Measurements from ENCODE around the gene MSRB2. TPM values are rescaled to one million over a fixed set of nuclear protein-coding genes. Genes with fewer than 3 reads are reported as not detected.

The MSRB2 gene
- total and polyA plus RNA-seq, 3 donors from 2014 or later: 14.2 to 16.0 (median 15.7) TPM

DNA sequence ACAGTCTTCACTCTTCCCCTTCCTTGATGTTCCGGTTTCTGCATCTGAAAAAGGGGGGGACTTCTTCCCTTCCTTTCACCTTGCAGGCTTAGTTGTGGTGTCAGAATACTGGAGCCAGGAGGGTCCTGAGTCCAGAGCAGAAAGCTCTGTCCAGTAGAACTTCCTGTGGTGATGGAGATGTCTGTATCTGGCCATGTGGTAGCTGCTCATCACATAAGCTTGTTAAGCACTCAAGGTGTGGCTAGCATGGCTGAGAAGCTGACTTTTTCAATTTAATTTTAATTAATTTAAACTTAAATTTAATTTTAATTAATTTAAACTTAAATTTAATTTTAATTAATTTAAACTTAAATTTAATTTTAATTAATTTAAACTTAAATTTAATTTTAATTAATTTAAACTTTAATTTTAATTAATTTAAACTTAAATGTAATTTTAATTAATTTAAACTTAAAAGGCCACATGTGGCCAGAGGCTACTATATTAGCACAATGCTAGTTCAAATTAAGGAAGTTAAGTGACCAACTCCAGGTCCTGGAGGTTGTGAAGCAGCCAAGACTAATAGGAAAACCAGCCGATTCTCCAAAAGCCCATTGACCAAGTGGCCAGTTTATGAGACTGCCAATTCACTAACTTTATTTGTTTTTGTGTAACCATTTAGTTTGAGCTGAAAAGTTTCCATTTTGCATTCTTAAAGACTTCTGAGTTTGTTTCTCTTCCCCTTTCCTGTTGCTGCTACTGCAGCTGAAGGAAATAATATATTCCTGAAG is 16.3 kb downstream of the MSRB2 start:
- 88 to 94% methylated on average over 2 of the region's 2 CpGs for WGBS, 2 donors
- Histone ChIP-seq H3K4me1 (no peaks in the 10 kb centered on the region), H3K27me3 (no peaks in the 10 kb centered on the region), H3K4me3 (no peak overlapping the region), H3K9me3 (no peaks in the 10 kb centered on the region), H3K36me3 (ENCODE audit: low read depth, missing control alignments) (no peaks in the 10 kb centered on the region), H3K27ac (no peak overlapping the region)
- intact Hi-C loops (cut with DNase I; ENCODE audit: low total_unique reads): no loop called here
- TF ChIP-seq, protein P1, sequence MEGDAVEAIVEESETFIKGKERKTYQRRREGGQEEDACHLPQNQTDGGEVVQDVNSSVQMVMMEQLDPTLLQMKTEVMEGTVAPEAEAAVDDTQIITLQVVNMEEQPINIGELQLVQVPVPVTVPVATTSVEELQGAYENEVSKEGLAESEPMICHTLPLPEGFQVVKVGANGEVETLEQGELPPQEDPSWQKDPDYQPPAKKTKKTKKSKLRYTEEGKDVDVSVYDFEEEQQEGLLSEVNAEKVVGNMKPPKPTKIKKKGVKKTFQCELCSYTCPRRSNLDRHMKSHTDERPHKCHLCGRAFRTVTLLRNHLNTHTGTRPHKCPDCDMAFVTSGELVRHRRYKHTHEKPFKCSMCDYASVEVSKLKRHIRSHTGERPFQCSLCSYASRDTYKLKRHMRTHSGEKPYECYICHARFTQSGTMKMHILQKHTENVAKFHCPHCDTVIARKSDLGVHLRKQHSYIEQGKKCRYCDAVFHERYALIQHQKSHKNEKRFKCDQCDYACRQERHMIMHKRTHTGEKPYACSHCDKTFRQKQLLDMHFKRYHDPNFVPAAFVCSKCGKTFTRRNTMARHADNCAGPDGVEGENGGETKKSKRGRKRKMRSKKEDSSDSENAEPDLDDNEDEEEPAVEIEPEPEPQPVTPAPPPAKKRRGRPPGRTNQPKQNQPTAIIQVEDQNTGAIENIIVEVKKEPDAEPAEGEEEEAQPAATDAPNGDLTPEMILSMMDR (IDR thresholded peaks at IDR 0.05): no peak
- no peak for TF ChIP-seq POLR2A (IDR thresholded peaks at IDR 0.05)
- DNase-seq: no peak

DNA sequence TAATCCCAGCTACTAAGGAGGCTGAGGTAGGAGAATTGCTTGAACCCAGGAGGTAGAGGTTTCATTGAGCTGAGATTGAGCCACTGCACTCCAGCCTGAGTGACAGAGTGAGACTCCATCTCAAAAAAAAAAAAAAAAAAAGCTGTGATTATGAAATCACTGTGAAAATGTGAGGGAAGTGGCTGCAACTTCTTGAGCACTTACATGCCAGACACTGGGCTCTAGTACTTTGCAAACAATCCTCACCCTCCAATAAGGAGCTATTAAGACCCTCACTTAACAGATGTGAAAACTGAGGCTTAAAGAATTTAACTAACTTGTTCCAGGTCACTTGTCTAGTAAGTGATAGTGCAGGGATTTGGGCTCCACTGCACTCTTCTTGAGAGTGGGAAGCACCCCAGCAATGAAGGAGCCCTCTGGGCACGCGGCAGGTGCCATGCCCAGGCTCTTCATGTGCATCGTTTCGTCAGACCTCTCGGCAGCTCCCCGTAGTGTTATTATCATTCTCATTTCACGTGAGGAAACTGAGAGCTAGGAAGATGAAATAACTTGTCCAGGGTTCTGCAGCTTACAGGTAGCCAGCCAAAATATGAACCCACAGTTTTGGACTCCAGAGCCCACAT is 19.0 kb downstream of the MSRB2 start:
- 97 to 98% methylated on average over 7 of the region's 7 CpGs for WGBS, 2 donors

DNA sequence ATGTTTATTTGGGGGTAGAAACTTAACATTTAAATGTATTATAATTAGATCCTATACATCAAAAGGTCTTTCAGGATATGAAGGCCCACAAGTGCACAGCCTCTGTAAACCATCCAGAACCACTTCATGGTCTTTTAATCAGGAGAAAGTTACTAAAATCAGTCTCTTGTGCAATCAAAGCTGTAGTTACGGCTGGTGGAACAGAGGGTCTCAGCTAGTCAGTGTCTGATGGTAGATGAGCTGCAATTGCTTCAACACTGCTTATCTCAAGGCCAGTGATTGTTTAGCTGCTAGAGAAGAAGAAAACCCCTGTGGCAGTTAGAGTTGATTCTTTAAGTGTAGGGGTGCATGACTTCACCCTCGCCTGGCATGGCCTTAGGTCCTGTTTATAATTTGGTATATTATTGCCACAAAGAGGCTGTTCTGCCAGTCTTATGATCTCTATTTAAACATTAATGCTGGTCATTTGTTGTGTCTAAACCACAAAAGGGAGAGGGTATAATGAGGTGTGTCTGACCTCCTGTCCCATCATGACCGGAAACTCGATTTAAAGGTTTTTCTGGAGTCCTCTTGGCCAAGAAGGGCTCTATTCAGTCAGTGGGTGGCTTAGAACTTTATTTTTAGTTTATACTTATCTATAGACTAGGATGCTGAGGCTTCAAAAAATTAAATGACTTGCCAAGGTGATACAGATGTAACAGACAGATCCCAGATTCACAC is 21.3 kb downstream of the MSRB2 start:
- no peak for DNase-seq
- 80 to 100% methylated on average over 4 of the region's 4 CpGs for WGBS, 2 donors
- Histone ChIP-seq H3K27me3 (no peaks in the 10 kb centered on the region), H3K9me3 (no peaks in the 10 kb centered on the region), H3K4me3 (no peak overlapping the region), H3K36me3 (ENCODE audit: low read depth, missing control alignments) (no peaks in the 10 kb centered on the region), H3K4me1 (no peaks in the 10 kb centered on the region), H3K27ac (no peak overlapping the region)
- TF ChIP-seq, protein P1 (IDR thresholded peaks at IDR 0.05): no peak
- no peak for TF ChIP-seq POLR2A (IDR thresholded peaks at IDR 0.05)
- intact Hi-C loops (cut with DNase I; ENCODE audit: low total_unique reads): no loop called here

More for the DNA sequence above, 19.0 kb downstream of the MSRB2 start:
- Histone ChIP-seq H3K4me1 (no peaks in the 10 kb centered on the region), H3K9me3 (no peaks in the 10 kb centered on the region), H3K27ac (no peak overlapping the region), H3K4me3 (no peak overlapping the region), H3K36me3 (ENCODE audit: low read depth, missing control alignments) (no peaks in the 10 kb centered on the region), H3K27me3 (no peaks in the 10 kb centered on the region)
- no peak for DNase-seq
- intact Hi-C loops (cut with DNase I; ENCODE audit: low total_unique reads): no loop called here
- no peak for TF ChIP-seq POLR2A (IDR thresholded peaks at IDR 0.05)
- TF ChIP-seq, protein P1 (IDR thresholded peaks at IDR 0.05): no peak

DNA sequence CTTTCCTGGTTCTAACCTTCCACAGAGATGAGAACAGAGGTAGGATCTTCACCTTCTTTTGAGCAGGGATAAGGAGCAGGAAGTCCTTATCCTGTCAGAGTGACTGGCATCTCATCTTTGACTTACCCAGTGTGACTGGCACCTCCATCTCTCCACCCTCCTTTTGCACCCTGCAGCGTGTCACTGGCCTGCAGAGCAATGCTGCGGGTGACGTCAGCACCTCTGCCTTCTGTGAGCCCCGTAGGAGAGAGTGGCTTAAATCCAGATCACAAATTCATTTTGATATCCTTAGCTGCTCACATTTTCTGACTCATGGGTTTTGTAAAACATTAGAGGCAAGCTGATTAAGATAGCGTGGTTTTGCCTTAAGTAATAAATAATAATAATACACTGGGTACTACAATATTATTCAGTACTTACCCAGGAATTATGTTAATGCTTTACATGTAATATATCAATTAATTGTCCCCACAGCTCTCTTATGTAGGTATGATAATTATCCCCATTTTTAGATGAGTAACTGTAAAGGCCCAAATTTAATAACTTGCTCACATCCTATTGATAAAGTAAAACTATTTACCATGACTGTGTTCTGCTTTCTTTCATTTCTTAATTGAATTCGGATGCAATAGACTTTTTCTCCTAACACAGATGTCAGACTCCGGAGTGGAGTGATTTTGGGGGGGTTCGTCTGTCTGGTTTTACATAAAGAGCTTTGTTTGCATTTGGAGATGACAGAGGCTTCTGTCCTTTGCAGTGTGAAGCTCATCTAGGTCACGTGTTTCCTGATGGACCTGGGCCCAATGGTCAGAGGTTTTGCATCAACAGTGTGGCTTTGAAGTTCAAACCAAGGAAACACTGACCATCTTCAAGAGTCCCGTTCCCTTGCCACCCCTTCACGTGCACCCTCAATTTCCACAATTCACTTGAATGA is 24.9 kb downstream of the MSRB2 start:
- DNase-seq: no peak
- TF ChIP-seq, protein P1 (IDR thresholded peaks at IDR 0.05): no peak
- no peak for TF ChIP-seq POLR2A (IDR thresholded peaks at IDR 0.05)
- H3K36me3 ChIP-seq (ENCODE audit: low read depth, missing control alignments): no peaks in the 10 kb centered on the region
- WGBS, 2 donors: 88 to 92% methylated on average over 11 of the region's 11 CpGs
- no peaks in the 10 kb centered on the region for H3K27me3 ChIP-seq
- H3K4me3 ChIP-seq: no peak overlapping the region
- no peaks in the 10 kb centered on the region for H3K9me3 ChIP-seq
- H3K4me1 ChIP-seq: no peaks in the 10 kb centered on the region
- intact Hi-C loops (cut with DNase I; ENCODE audit: low total_unique reads): no loop called here
- H3K27ac ChIP-seq: no peak overlapping the region

All from testis (tissue), 3 donors.